ENCODE measurements around the gene P2RY12.

Gene P2RY12

DNA sequence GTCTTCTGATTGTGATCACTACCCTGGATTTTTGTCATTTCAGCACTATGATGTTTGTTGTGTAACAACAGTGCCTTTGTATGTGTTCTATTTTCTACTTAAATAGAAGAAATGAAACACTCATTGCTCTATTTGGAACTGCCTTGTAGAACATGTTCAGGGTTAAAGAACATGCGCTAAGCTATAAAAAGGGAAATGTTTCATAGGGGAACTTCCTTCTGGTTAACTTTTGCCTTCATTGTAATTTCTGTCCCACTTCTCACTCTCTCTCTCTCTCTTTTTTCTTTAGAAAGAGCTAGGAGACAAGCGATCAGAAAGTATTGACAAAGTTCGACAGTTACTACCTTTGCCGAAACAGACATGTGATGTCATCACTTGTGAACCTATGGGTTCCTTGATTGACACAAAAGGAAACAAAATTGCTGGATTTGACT, at the start of gene P2RY12:
TSS of gene P2RY12 (minus strand) at position 13 of the 434 bp plus-strand sequence. CDS start 45,908 bp downstream, outside the sequence.
- no peak for DNase-seq (ENCODE audit: low read depth)

DNA sequence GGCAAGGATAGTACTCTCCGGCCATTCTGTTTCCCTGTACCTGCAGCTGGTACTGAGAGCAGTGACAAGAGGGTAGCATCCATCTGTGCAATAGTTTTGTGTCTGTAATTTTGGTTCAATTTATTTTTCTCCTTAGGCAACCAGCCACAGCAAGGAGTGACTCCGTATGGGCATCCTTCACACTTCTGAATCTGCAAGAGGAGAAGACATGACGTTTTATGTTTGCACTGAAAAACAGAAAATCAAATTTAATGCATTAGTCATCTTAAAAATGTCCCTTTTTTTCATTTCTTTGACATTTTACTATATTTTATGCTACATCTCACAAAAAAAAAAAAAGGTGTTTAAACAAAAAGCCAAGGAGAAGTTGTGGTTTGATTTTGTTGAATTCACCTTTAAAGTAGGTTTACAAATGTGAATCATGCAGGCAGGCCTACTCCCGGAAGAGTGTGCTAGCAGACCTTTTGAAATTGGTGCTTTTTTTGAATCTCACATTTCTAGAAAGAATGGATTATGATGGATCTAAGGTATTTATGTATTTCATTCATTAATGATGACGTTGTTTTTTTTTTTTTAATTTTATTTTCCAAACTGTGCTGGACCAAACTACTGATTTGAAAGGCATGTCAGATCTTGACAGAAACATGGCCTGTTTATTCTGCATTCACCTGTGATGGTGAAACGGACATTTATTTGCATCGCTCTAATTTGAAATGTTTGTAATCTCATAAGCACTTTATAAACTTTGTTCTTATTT, 48.2 kb upstream of the P2RY12 start:
- DNase-seq (ENCODE audit: low read depth) = no peak

DNA sequence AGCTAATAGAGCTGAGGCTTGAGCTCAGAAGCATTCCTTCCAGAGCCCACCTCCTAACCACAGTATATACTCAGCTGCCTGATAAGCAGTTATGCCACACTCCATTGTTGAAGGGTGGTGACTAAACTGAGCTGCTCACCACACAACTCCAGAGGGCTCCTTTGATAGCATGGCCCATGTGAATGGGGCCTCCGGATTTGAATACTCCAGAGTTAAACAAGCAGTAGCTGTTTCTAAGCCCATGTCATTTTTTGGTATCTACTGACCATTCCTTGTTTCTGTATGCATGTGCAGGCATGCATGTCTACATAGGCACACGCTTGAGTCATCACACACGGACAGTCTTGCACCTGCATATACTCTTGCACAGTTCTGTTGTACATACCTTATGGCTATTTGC, 47.4 kb upstream of the P2RY12 start:
- peak; percentile 61 for DNase-seq (ENCODE audit: low read depth)

DNA sequence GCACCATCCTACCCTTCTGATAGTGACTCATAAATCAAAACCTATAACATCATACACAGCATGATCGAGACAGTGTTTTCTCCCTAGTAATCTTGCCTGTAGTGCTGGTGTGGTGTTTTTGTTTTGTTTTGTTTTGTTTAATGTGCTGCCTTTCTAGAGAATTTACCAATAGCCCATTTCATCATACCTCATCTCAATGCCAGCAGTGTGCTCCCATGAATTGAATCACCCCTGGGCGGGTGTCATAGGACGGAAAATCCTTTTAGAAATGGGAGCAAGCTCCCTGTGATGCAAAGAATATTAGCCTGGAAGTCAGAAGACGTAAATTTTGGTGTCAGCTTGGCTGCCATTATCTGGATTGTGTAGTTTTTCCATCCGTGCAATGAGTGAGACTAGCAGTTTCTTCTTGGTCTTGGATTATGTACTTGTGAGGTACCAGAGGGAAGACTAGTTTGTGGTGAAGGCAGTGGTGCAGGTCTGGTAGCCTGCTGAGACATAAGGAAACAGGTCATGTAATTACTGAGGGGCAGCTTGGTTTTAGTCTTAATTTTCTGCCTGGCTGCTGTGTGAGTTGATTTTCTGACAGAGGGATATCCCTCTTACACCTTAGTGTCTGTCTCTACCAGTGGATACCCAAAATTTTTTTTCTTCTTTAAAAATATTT, 46.4 kb upstream of the P2RY12 start:
- DNase-seq (ENCODE audit: low read depth) = no peak

DNA sequence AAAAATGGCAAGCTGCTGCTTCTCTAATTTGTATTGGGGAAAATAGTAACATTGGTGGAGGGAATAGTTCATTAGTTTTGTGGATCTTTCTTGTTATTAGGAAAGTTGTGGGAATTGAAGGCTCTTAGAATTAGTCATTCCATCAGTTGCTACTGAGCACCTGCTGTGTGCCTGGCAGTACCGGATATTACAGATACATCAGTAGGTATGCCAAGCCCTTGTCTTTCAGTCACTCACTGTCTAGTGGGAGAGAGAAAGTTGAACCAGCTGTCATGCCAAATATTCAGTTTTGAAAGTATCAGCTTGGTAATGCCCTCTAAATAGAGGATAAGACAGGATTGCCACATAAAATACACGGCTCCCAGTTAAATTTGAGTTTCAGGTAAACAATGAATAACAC, 43.8 kb upstream of the P2RY12 start:
- no peak for DNase-seq (ENCODE audit: low read depth)

DNA sequence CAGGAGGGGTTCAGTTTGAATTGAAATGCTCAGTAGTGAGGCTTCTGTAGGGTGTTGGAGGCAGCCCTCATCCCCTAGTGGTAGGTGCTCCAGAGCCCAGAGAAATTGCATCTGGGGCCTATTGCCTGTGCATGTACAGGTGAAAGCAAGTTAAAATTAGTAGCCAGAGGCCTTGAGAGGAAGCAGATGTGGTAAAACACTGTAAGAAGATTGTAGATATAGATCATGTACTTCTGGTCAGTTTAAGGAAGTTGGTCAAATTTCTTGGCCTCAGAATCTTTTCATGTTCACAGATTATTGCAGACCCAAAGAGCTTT, 41.7 kb upstream of the P2RY12 start:
- DNase-seq (ENCODE audit: low read depth) = no peak

DNA sequence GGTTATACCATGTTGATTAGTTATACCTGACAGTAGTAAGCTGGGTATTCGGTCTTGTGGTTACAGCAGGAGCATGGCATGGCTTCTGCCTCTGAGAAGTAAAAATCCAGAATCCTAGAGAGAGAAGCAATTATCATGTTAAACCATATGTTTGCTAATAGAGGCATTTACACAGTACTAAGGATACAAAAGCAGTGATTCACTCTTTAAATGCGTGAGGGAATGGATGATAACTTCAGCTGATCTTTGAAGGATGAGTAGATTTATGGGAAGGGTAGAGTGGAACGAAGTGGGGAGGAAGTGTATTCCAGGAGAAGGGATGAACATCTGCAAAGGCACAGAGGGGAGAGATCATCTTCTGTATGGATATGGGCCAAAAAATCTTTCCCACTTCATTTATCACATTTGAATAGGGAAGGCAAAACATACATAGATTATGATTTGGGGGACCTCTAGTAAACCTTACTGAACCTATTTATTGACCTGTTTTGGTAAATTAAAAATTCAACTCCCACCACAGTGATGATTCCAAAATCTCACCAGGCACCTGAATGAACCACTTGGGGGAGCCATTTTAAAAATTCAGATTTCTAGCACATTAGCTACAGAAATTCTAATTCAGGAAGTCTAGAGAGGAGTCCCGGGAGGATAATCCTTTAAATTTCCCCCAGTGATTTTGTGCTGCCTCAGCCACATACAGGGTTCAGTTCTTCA, 41.2 kb upstream of the P2RY12 start:
- no peak for DNase-seq (ENCODE audit: low read depth)

DNA sequence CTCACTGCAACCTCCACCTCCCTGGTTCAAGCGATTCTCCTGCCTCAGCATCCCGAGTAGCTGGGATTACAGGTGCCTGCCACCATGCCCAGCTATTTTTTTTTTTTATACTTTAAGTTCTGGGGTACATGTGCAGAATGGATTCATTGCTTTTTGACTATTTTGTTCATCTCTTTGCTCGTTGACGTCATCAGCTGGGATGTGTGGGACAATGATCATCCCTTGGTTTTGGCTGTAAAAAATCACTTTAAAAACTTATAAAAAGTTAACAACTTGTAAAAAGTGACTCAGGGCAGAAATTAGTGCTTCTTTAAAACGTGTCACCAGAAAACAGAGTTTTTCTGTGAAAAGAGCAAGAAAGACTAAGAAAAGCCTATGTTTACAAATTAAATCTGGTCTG, 38.5 kb upstream of the P2RY12 start:
- no peak for DNase-seq (ENCODE audit: low read depth)

DNA sequence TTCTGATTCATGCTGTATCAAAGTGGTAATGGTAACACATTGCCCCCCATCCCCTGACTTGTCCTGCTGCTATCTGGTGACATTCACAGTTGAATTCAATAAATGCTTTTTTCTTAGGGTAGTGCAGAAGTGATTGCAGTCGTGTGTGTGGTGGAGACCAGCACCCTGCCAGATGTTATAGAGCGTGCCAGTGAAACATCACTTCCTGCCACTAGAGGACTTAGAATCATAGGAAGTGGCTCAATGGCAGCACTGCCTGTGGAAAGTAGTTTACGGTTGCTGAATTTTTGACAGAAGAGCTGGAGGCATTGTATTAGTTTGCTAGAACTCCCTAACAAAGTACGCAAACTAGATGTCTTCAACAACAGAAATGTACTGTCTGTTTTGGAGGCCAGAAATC, 37.4 kb upstream of the P2RY12 start:
- no peak for DNase-seq (ENCODE audit: low read depth)

DNA sequence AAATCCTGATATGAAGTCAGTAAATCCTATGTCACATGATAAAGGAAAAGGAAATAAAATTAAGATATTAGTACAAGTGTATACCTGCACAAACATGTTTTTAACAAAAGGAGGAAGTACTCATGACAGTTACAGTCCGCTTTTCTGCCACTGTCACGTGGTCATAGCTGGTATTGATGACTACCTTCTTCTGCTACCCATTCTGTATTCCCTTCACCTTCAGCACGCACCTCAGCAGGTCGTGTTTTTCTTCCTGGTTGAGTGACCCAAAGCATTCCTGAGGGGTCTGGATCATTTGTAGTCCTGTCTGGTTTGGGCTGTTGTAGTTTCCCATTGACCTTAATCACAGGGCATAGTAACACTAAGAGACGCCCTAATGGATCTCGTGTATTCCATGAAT, 35.3 kb upstream of the P2RY12 start:
- DNase-seq (ENCODE audit: low read depth) = no peak

DNA sequence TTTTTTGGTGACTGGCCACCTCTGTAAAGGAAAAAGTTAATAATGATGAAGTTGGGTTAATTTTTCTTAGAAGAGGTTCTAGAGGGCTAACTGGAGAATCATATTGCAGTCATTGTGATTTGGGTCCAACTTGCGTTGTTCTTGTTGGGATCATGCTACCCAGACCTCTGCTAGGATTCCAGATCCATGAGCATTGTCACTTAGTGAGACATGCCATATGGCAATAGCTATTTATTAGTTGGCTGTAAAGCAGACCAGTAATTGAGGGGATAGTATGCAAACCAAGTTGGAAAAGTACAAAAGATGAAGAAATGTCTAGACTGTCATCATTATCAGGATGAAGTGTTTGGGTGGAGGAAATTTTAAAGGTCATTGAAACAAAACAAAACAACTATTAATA, 30.7 kb upstream of the P2RY12 start:
- no peak for DNase-seq (ENCODE audit: low read depth)

DNA sequence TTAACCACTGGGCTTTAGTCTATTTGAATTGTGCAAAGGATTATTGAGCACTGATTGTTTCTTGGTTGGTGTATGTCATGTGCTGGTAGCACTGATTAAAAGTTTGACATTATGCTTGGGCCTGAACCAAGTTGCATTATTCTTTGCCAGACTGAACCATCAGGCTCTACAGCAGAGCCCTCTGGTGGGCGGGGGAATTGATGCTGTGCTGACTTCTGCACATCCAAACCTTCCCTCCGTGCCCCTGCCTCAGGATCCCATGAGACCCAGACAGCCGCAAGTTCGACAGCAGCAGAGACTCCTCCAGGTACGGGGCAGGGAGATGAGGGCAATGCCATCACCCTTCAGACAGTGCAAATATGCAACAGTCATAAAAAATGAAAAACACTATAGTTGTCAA, 28.4 kb upstream of the P2RY12 start:
- no peak for DNase-seq (ENCODE audit: low read depth)

DNA sequence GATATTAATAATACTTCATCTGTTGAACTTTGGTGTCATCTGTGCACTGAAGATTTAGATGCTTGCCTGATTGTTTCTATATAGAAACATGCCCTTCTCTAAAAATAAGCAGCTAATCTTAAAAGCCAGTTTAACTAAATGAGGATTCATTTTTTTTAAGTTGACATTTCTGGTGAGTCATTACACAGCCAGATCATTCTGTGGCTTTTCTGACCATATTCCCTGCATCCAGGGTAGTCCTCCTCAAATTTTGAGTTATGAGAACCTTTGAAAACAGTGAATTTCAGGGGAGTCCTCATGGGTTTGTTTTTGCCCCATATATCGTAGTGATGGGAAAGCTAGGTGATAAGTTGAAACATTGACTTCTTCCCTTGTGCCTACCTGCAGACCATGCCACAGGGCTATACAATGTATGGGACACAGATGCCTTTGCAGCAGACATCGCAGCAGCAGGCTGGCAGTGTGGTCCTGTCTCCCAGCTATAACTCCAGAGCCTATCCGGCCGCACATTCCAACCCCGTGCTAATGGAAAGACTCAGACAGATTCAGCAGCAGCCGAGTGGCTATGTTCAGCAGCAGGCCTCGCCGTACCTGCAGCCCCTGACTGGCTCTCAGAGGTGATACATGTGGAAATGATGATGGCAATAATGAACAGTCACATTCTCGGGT, 26.5 kb upstream of the P2RY12 start:
- DNase-seq (ENCODE audit: low read depth) = no peak

DNA sequence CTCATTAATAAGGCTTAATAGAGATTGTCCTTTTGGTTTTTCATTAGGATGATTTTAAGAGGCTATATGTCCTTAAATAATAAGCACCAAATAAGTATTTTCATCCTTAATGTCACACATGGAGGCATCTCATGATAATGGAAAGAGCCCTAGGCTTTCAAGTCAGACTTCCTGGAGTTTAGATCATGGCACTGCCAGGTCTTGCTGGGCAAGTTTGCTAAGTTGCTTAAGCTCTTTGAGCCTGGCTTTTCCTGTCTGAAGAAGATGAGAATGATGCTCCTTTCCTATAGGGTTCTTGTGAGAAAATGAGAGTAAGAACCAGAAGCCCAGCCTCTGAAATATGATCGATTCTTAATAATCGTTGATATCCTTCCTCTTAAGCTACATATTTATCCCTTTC, 23.4 kb upstream of the P2RY12 start:
- DNase-seq (ENCODE audit: low read depth) = no peak

DNA sequence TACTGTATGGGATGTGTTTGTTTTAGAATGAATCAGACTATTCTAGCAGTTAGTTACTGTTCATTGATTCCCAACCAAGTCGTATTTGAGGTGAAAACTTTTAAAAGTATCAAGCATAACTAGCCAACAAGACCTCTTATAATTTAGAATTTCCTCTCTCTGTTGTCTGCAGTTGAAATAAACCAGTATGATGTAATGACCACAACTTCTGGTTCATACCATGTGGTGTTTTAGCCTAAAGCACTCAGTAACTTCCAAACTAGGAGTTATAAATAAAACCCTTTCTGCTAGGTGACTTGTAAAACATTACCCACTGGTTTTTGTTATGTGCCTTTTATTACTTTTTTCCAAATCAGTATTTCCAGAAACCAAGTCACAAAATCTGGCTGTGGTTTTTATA, 19.8 kb upstream of the P2RY12 start:
- no peak for DNase-seq (ENCODE audit: low read depth)

DNA sequence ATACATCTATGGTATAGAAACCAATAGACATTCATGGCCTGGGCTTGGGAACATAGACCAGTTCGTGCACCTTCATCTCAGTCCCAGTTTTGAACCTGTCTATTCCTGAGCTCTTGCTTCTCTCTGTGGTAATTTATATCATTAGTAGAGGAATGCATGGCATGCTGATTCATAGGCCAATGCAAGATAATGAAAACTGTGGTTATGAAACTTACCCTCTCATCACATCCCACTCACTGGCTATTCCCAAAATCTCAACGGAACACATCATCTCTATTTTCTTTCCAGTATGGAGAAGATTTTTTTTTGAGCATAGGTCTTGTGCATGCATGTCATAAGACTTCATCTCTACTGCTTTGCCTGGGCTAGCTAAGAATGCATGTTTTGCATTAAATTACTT, 18.7 kb upstream of the P2RY12 start:
- DNase-seq (ENCODE audit: low read depth) = no peak

DNA sequence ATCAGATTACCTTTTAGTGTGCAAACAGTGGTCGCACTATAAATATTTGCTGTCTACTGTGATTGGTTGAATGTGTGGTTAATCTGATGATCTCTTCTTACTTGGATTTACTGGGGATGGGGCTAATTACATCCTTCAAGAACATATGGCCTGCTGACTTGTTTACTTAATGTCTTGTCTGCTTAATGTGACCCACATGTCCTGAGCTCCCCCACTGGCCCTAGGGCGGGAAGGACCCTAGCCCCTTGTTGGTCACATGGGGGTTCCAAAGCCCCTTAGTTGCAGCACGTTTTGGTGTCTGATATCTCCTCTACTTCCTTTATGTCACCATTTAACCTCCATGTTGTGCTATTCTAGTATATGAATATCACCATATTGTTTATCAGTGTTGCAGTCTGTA, 17.8 kb upstream of the P2RY12 start:
- DNase-seq (ENCODE audit: low read depth) = no peak

DNA sequence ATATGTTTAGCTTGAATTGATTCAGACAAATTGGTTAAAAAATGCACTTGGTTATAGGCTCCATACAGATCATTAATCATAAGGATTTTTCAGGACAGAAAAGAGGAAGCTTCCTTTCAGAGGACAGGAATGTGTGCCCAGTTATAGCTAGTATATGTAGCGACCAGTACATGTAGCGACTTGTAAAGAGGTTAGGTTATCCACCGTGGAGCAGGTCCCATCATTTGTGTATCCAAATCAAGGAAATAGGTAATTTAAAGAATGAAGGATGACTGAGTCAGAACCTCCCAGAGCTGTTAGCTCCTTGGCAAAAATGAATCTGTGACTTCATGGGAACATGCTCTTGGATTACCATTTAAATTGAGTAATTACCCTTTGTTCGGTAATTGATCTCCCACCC, 15.8 kb upstream of the P2RY12 start:
- no peak for DNase-seq (ENCODE audit: low read depth)

DNA sequence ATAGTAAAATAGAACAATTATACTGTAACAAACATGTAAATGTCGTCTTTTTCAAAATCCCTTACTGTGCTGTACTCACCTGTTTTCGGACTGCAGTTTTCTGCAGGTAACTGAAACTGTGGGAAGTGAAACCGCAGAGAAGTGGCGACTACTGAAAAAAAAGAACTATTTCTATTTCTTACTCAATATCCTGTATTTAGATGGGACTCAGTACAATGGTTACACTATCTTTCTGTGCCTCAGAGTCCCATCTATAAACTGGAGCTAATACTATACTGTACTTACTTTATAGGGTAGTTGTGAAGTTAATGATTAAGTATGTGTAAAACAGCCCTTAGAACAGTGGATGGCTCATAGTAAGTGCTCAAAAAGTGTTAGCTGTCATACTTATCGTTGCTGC, 14.3 kb upstream of the P2RY12 start:
- no peak for DNase-seq (ENCODE audit: low read depth)

DNA sequence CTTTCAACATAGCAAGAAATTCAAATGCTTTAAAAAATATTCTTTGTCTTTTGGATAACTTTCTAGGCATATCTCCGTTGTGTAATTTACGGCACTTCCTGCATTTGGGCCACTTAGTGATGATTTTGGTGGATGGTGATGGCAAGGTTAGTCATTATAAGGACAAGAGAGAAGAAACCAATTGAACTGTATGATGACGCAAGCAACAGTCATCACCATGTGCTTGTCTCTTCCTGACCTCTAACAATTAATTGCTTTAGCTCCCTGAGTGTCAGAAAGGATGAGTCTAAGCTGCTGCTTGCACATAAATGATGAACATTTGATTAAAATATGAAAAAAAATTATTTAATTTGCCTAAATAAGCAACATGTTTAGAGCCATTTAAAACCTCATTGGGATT, 11.3 kb upstream of the P2RY12 start:
- peak; percentile 75 for DNase-seq (ENCODE audit: low read depth)

DNA sequence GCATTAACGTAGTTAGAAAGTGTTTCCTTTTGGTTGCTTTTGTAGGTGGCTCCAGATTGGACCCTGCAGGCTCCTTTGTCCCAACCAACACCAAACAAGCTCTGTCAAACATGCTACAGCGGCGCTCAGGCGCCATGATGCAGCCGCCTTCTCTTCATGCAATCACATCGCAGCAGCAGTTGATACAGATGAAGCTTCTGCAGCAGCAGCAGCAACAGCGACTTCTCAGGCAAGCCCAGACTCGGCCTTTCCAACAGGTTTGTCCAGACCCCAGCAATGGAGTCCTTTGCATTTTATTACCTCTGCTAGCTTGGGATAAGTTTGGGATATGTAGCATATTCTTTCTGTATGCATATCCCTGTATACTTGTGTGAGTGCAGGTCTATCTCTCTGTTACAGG, 10.1 kb upstream of the P2RY12 start:
- no peak for DNase-seq (ENCODE audit: low read depth)

DNA sequence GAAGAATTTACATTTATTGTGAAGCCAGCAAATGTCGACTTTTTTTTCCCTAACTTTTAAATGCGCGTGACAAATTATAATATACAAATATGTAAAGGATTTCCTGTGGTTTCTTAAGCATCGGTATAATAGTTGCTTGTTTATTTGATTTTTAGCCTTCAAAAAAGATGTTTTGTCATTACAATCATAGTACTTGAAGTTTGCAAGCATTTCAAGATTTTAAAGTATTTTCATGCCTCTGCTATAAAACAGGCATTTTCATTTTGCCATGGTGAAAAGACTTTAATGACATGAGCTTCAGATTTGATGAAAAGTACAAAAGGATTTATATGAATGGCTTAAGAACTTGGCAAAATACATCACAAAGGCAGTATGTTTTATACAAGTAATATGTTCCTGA, 9.4 kb upstream of the P2RY12 start:
- DNase-seq (ENCODE audit: low read depth) = no peak

All from HS-5 (cell line).